ENCODE measurements around the gene CEP85L. TPM values are rescaled to one million over a fixed set of nuclear protein-coding genes. Genes with fewer than 3 reads are reported as not detected.

Gene CEP85L
- total RNA-seq, 4 donors from 2014 or later, result 15.6 to 22.8 (median 21.9) TPM

GRCh38 chr6:118606268-118606667, 45.1 kb downstream of the CEP85L start:
- no peak for TF ChIP-seq CTCF (IDR thresholded peaks at IDR 0.05 in 4 of 5, conservative IDR thresholded peaks at IDR 0.05 in 1 of 5)
- TF ChIP-seq POLR2A (IDR thresholded peaks at IDR 0.05), result no peak
- Histone ChIP-seq H3K9me3 (no peaks in the 10 kb centered on the region), H3K4me3 (no peak overlapping the region), H3K27ac (no peak overlapping the region), H3K36me3 (no peaks in the 10 kb centered on the region), H3K27me3 (no peaks in the 10 kb centered on the region), H3K4me1 (peaks cover 10 to 22% of the 10 kb centered on the region in 2 donors)
- in situ Hi-C loops (cut with MboI; ENCODE audit: low sequenced_read_pairs in 4 of 4), result loop anchor here in 3 of 4 donors (25.0 kb wide), 2 partner anchors 619 to 644 kb away; no protein-coding TSS in a partner anchor
- no peak for ATAC-seq
- intact Hi-C loops (cut with DNase I; ENCODE audit: low total_unique reads), result no loop called here
- DNase-seq, result no peak

GRCh38 chr6:118603372-118603771, 48.0 kb downstream of the CEP85L start:
- intact Hi-C loops (cut with DNase I; ENCODE audit: low total_unique reads) (no loop called here), in situ Hi-C loops (cut with MboI; ENCODE audit: low sequenced_read_pairs in 4 of 4) (loop anchor here in 3 of 4 donors (25.0 kb wide), 2 partner anchors 616 to 641 kb away; no protein-coding TSS in a partner anchor)
- ATAC-seq (no peak), DNase-seq (no peak)
- H3K9me3 ChIP-seq, result no peaks in the 10 kb centered on the region
- no peaks in the 10 kb centered on the region for H3K36me3 ChIP-seq
- TF ChIP-seq CTCF (IDR thresholded peaks at IDR 0.05 in 4 of 5, conservative IDR thresholded peaks at IDR 0.05 in 1 of 5), result no peak
- no peak for TF ChIP-seq POLR2A (IDR thresholded peaks at IDR 0.05)
- no peak overlapping the region for H3K27ac ChIP-seq
- H3K27me3 ChIP-seq, result no peaks in the 10 kb centered on the region
- H3K4me3 ChIP-seq, result no peak overlapping the region
- H3K4me1 ChIP-seq, result peaks cover 20 to 22% of the 10 kb centered on the region in 2 donors

GRCh38 chr6:118602300-118602699, 49.1 kb downstream of the CEP85L start:
- Histone ChIP-seq H3K36me3 (no peaks in the 10 kb centered on the region), H3K9me3 (no peaks in the 10 kb centered on the region), H3K4me3 (no peak overlapping the region), H3K27me3 (no peaks in the 10 kb centered on the region), H3K27ac (peak overlapping the region in 1 of 4 donors; percentile 24), H3K4me1 (peaks cover 26 to 30% of the 10 kb centered on the region in 2 donors)
- ATAC-seq (no peak), DNase-seq (no peak)
- intact Hi-C loops (cut with DNase I; ENCODE audit: low total_unique reads) (no loop called here), in situ Hi-C loops (cut with MboI; ENCODE audit: low sequenced_read_pairs in 4 of 4) (loop anchor here in 3 of 4 donors (25.0 kb wide), 2 partner anchors 615 to 640 kb away; no protein-coding TSS in a partner anchor)
- TF ChIP-seq POLR2A (IDR thresholded peaks at IDR 0.05) (no peak), CTCF (IDR thresholded peaks at IDR 0.05 in 4 of 5, conservative IDR thresholded peaks at IDR 0.05 in 1 of 5) (no peak)

- H3K4me3 ChIP-seq, result no peak overlapping the region
- DNase-seq (no peak), ATAC-seq (peak in 1 of 2 donors; percentile 57)
- intact Hi-C loops (cut with DNase I; ENCODE audit: low total_unique reads) (no loop called here), in situ Hi-C loops (cut with MboI; ENCODE audit: low sequenced_read_pairs in 4 of 4) (loop anchor here in 1 of 4 donors (25.0 kb wide), 1 partner anchor 311 kb away; no protein-coding TSS in a partner anchor)
- no peak for TF ChIP-seq POLR2A (IDR thresholded peaks at IDR 0.05)
- TF ChIP-seq CTCF (IDR thresholded peaks at IDR 0.05 in 4 of 5, conservative IDR thresholded peaks at IDR 0.05 in 1 of 5), result no peak
- H3K9me3 ChIP-seq, result no peaks in the 10 kb centered on the region
- no peaks in the 10 kb centered on the region for H3K27me3 ChIP-seq
- peak overlapping the region in 3 of 4 donors; percentile 40 to 62 (median 48) for H3K27ac ChIP-seq
- H3K4me1 ChIP-seq, result peaks cover 35 to 42% of the 10 kb centered on the region in 2 donors
- H3K36me3 ChIP-seq, result no peaks in the 10 kb centered on the region
Observed at GRCh38 chr6:118598324-118598723, 53.1 kb downstream of the CEP85L start.

Measured in gastrocnemius medialis (tissue), 4 donors.